Peyer's patch (tissue), 4 donors: ENCODE results near the gene EPB41L1.

Source experiments
- POLR2A ChIP-seq, 2 donors: fragments of 450-650 bp; IDR thresholded peaks; one replicate each; pipeline ENCODE4 v1.5.1; 2017; ENCODE audit warnings: antibody characterized with exemption in 2 of 2, mild to moderate bottlenecking in 2 of 2, moderate library complexity in 2 of 2
- TF ChIP-seq, protein P1 (sequence below), 6 experiments: fragments of 450-650 bp in 4 of 6; fragments of 200-600 bp in 2 of 6; sonication (generic) in 1 of 6; IDR thresholded peaks; one replicate each; pipeline ENCODE4 v1.5.1; 2017 to 2019; ENCODE audit warnings: antibody characterized with exemption in 6 of 6, mild to moderate bottlenecking in 3 of 6, moderate library complexity in 1 of 6

DNA sequence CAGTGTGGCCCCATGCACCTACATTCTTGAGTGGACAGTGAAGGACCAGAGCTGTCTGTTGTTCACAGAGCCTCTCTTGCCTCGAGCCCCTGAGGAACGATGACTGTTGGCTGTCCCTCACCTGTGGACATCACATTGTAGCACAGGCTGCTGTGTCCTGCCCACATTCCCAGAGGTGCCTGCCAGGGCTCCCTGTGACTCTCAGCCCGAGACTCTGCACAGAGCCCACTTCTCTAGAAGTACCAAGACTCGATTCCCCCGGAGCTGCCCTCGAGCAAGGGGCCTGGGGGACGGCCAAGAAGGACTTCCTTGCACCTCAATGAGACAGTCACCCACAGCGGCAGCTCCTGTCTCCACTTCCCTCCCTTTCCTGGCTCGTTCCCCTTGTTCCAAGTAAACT is 123.0 kb downstream of the EPB41L1 start:
- TF ChIP-seq, protein P1, sequence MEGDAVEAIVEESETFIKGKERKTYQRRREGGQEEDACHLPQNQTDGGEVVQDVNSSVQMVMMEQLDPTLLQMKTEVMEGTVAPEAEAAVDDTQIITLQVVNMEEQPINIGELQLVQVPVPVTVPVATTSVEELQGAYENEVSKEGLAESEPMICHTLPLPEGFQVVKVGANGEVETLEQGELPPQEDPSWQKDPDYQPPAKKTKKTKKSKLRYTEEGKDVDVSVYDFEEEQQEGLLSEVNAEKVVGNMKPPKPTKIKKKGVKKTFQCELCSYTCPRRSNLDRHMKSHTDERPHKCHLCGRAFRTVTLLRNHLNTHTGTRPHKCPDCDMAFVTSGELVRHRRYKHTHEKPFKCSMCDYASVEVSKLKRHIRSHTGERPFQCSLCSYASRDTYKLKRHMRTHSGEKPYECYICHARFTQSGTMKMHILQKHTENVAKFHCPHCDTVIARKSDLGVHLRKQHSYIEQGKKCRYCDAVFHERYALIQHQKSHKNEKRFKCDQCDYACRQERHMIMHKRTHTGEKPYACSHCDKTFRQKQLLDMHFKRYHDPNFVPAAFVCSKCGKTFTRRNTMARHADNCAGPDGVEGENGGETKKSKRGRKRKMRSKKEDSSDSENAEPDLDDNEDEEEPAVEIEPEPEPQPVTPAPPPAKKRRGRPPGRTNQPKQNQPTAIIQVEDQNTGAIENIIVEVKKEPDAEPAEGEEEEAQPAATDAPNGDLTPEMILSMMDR (IDR thresholded peaks at IDR 0.05): no peak
- TF ChIP-seq POLR2A (IDR thresholded peaks at IDR 0.05): no peak
